HG03175 (cell line): ENCODE measurements around the gene CBFB.

Experiments
- ATAC-seq: cut with Tn5 transposase; IDR thresholded peaks from one replicate; pipeline ENCODE4 v1.9.1; 2021; ENCODE audit warnings: mild to moderate bottlenecking, moderate library complexity; ENCODE audit not compliant: unreplicated experiment

The CBFB gene

DNA sequence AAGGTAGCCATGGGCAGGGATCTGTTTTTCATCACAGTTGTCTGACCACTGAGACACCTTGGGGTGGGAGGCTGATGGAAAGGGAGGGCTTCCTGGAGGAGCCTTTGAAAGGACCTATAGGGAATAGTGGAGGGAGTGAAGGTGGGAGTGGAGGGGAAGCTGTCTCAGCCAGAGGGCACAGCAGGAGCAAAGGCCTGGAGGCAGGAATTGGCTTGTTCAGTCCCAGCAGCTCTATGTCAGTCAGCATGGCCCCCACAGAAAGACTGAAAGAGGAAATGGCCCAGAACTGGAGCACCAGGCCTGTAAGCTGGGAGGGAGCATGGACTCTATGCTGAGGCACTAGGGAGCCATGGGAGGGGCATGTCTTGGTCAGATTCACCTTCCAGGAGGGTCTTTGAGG lies 12.8 kb upstream of the CBFB start:
- ATAC-seq = no peak

DNA sequence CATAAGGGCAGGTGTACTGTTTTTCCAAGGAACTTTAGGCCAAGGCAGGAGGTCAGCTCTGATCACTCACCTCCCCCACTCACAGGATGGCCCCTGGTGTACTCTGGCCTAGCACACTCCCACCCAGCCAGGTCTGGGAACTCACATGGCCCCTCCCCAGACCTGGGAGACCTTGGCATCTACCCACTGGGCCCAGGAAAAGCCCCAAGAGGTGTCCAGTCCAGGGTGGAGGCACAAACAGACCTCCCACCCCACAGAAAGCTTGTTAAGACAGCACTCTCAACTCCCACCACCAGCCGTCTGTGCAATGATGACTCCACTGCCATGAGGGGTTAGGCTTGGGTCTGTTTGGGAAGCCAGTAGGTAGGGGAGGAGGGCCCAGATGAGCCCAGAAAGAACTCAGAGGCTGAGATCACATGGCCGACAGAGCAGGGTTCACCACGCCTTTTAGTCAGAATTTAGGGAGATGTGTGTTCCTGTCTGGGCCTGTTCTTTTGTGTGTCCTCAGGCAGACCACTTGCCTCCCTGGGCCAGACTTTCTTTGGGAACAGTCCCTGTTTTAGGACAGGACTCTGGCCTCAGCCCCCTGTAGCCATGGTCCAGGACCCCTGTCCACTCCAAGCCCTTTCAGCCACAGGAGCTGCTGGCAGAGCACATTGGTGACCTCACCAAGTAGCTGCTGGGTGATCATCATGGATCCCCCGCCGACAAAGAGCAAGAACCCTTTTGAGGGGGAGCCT lies 12.1 kb upstream of the CBFB start:
- ATAC-seq = no peak

DNA sequence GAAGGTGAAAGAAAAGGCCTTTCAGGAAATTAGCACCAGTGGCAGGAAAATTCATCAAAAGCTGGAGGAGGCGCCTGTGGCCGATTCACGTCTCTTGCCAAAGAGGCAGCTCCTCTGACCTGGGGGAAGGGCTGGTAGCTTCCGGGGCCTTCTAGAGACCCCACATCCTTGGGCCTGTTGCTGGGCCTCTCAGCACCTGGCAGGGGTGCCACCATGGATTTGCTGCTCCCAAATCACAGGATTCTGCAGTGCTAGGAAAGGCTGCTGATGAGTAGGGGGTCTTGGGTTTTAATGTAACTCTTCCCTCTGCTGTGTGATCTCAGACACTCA lies 11.6 kb upstream of the CBFB start:
- ATAC-seq = no peak

DNA sequence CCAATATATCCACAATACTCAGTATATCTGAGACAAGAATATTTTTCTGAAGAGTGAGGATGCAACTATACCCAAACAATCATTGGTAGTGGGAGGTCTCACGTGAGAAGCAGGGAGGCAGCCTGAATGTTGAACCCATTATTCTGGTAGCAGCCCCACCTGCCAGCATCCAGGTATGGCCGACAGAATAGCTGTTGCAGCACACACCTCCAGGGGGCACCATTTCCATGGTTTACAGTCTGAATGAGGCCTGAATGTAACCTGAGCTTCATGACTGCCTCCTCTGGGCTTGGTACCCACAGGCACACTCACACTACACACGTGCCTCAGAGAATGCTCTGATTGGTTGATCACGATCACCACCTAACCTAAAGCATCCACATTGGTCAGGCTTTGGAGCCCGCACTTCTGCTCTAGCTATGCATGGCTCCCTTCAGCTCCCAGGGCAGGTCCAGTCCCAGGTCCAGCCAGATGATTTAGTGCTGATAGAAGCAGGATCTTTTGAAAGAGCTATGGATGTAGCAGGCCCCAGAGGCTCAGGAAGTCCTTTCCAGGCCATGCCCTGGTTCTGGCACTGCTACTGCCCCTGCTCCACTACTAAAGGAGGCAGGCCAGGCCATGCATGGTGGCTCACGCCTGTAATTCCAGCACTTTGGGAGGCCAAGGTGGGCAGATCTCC lies 11.0 kb upstream of the CBFB start:
- ATAC-seq = peak; percentile 91

DNA sequence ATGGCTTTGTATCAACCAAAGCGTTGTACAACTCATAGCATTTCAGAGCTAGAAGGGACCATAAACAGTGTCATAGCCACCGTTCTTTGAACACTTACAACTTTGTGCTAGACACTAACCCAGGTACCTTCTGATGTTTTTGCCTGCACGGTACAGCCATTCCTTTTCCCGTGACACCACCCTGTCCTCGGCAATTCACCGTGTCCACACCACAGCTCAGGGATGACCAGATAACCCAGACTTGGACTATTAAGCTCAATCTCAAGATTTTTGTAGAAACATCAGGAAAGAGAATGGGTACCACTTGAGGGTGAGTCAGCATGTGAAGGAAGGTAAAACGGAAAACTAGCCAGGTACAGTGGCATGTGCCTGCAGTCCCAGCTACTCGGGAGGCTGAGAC lies 9.8 kb upstream of the CBFB start:
- no peak for ATAC-seq

DNA sequence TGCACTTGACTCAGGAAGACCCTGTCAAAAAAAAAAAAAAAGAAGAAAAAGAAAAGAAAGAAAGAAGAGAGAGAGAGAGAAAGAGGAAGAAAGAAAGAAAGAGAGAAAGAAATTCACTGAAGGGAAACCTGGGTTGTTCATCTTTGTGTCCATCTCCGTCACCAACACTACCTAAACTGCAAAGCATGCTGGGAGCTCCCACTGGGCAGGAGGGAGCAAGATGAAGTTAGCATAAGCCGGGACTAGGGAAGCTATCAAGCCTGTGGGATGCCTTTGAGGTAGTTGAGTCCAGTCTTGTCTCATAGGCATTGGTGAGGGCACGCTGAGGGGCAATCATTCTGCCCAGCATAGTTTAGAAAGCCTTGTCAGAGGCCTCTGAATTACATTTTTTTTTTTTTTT lies 7.6 kb upstream of the CBFB start:
- ATAC-seq = no peak

DNA sequence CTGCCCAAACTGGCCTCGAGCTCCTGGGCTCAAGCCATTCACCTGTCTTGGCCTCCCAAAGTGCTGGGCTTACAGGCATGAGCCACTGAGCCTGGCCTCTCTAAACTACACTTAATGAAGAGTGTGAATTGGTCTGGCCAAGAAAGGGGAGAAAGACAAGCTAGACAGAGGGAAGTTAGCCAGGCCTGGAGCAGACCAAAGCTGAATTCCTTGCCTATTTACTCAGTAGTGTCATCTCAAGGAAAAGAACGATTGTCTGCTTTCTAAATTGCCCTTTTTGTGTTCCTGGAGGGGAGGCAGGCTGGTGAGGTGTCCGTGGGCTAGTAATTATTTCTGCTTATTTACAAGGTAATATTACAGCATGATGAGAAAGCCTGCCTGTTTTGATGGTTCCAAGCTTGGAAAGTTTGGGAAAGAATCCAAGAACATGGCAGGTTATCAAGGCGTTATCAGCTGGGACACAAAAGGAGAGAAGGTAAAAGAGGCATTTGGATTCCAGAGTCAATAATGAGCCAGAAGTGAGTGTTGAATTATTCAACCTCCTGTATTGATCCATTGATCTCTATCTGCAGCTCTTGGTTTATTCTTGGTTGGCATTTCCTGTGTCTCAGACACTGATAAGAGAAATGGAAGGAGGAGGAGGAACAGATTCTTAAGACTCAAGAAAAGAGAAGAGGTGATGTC lies 6.3 kb upstream of the CBFB start:
- no peak for ATAC-seq

DNA sequence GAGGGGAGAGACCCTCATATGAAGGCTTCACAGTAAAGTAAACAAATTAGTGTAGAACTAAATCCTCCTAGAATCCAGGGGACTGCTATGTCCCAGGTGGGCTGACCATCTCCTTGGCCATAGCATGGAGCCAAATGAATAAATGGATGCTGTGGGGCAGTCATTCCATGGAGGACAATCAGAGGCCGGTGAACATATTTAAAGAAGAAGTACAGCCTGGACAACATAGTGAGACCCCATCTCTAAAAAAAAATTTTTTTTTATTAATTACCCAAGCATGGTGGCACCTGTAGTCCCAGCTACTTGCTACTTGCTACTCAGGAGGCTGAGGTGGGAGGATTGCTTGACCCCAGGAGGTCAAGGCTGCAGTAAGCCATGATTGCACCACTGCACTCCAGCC lies 5.3 kb upstream of the CBFB start:
- ATAC-seq = no peak

DNA sequence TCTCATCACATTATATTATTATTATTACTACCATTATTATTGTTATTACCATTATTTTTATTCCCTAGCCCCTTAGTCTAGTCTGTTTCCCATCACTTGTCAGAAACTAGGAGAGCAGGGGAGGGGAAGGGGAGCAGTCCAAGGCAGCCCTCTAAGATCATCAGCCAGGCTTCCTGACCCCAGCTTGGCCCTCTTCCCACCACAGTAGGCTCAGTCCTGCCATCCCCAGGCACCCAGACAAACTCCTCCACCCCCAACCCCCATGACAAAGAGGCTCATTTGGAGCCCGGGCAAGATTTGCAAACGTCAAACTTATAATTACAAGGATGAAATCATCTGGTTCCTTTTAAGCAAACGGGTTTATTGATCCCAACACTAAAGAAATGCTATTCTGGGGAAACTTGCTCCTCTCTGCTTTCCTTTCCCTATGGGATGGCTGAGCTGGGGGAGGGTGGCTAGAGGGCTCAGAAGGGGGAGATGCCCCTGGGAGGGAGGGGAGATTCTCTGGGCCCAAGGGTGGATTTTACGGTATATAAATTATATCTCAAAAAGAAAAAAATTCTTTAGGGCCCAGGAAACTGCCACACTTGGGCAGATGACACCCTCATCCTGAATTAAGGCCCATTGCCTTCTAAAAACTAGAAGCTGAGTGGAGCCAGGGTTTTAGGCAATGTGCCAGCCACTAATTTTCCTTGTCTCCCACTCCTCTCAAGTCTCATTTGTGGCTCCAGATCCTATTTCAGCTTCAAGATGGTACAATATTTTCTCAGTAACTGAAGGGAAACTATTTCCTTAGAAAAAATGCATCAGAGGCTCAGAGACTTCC lies 4.4 kb upstream of the CBFB start:
- no peak for ATAC-seq

DNA sequence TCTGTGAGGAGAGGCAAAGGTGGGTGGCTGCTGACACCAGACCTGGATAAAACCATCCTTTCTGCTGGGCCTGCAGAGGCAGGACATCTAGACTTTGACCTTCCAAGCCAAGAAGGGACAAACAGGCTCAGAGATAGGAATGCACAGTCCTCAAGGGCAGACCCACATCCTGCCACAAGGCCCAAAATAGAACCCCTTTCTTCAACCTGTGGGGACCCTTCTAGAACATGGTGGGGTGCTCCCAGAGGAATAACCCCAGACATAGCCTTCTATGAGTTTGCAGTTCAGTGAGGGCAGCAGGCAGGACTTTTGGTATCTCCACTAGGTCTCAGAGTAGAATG lies 3.8 kb upstream of the CBFB start:
- ATAC-seq = no peak

DNA sequence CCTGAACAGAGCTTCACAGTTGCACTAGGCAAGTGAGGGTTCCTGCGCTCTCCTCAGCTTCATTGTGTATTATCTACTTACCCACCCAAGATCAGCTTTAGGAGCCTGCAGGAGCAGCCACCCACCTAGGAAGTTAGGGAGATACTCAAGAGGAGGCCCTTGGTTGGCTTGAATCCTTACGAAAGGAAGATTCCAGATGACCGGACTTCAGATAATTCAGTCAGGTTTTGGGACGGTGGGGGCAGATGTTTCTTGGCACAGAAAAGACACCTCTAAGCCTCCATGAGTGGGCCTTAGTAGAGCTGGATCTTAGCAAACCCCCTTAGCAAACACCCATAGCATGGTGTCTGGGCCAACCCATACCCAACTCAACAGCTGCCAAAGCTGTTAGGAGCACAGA lies 2.4 kb upstream of the CBFB start:
- ATAC-seq = no peak

DNA sequence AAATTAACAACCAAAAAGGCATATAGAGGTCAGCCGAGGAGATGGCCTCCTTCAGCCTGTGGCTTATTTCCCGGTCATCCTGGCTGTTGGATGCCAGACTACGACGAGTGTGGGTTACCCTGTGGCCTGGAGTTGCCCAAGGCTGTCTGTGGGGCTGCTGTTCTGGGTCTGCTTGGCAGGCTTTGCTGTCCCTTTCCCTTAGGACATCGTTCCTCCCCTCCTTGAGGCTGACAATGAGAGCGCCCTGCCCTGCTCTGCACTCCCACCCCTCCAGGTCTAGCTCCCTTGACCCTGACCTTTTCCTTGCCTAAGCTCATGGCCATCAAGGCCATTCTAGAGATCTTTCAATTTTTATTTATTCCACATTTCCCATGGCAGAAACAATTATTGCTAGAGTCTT lies 1.9 kb upstream of the CBFB start:
- no peak for ATAC-seq

DNA sequence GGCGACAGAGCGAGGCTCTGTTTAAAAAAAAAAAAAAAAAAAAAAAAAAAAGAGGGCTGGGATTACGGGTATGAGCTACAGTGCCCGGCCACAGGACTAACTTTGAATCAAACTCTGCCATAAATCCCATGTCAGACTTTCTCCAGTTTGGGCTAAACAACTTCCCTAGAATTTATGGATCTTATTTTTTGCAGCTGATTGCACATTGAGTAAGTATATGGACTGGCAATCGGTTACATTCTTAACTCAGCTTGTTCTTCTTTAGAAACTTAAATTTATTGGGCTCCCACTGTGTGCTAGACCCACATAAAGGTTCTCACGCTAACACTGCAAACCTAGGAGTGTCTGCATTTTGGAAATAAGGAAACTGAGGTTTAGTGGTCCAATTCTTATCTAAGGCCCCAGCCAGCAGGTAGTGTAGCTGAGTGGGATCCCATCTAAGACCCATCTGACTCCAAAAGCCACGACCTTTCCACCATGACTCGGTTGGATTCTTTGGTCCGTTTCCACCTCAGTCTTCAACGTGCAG lies 718 bp upstream of the CBFB start:
- no peak for ATAC-seq

DNA sequence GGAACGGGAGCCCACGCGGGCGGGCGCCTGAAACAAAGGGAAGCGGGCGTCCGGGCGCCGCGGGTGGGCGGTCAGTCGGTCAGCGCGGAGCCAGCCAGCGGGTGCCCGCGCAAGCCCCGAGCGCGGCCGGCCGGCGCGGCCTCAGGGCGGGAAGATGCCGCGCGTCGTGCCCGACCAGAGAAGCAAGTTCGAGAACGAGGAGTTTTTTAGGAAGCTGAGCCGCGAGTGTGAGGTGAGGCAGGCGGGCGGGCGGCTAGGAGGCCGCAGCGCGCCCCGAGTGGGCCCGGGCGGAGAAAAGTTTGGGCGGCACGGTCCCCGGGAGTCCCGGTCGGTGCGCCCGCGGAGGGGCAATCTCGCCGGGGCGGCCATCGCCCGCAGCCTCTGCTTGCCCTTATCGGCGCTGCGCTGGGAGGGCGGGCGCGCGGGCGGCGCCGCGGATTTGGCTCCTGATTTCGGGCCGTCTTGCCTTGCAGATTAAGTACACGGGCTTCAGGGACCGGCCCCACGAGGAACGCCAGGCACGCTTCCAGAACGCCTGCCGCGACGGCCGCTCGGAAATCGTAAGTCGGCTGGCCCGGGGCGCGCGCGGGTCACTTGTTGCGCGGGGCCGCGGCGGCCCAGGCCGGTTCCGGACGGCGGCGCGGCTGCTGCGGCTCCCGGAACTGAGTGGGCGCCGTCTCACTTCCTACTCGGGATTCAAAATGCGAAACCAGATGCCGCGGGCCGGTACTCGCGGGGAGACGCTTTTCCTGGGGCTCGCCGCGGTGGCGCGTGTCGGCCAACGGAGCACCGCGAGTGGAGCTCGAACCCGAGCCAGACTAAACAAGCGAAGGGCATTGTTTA lies 526 bp downstream of the CBFB start:
- ATAC-seq = peak; percentile 32

DNA sequence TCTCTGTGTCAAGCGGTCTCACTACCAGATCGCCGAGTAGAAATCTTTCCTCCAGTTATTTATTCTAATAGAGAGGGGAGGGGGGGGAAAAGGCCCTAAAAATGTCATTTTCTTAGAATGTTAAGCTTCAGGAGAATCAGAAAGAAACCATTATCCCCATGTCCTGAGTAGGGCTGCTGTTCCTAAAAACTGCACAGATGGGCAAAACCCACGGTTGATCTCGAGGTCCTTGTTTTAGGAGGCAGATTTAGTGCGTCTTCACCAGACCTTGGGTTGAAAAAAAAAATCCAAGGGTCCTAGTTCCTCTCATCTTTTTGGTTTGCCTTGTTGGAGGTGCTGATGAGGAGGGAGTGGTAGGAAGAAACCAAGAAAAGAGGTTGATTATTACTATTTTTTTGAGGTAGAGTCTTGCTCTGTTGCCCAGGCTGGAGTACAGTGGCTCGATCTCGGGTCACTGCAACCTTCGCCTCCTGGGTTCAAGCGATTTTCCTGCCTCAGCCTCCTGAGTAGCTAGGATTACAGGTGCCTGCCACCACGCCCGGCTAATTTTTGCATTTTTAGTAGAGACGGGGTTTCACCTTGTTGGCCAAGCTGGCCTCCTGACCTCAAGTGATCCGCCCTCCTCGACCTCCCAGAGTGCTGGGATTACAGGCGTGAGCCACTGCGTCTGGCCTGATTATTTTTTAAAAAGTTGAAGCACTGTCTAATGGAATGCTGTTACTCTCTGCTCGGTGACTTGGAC lies 1.4 kb downstream of the CBFB start:
- ATAC-seq = no peak

DNA sequence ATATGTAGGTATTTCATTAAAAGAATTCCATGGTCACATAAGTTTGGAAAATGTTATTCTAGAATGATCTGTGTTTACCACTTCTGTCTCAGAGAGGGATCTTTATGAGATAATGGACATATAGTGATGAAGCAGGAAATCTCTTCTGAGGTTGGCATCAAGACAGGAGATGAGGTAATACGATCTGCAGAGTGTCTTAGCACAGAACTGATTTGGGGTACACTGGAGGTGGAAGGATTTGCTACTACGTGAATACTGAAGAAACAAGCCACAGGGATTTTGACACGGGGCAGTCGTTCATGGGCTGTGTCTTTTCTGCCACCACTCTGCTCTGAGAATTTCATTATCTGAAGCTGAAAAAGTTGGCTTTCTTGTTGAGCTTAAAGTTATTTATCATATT lies 5.5 kb downstream of the CBFB start:
- no peak for ATAC-seq

DNA sequence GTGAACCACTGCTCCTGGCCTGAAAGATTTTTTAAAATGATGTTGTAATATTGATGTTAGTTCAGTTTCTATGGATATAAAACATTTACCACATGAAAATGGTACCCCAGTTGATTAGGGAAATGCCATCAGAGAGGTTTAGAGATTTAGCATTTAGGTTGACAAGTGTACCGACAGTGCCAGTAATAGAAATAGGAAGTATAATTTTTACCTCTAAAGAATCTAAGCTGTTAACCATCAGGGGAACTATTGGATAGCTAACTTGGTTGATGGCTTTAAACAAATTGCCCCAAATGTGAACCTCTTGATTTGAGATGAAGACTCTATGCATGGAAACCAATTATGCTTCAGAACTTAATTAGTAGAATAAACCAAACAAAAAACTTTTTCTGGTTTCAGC lies 6.4 kb downstream of the CBFB start:
- ATAC-seq = no peak

DNA sequence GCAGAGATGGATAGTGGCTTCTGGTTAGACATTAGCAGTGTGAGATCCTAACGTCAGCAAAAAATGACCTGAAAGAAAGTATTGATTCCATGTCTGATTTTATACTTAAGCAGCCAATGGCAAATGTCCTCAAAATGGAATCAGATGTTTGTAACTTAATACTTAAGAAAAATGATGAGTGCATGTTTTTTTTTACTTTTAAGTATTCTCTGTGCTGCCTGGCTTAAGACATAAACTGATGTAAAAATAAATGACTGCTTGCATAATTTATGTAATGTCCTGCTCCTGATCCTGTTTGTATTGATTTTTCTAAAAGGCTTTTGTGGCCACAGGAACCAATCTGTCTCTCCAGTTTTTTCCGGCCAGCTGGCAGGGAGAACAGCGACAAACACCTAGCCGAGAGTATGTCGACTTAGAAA lies 7.4 kb downstream of the CBFB start:
- no peak for ATAC-seq

DNA sequence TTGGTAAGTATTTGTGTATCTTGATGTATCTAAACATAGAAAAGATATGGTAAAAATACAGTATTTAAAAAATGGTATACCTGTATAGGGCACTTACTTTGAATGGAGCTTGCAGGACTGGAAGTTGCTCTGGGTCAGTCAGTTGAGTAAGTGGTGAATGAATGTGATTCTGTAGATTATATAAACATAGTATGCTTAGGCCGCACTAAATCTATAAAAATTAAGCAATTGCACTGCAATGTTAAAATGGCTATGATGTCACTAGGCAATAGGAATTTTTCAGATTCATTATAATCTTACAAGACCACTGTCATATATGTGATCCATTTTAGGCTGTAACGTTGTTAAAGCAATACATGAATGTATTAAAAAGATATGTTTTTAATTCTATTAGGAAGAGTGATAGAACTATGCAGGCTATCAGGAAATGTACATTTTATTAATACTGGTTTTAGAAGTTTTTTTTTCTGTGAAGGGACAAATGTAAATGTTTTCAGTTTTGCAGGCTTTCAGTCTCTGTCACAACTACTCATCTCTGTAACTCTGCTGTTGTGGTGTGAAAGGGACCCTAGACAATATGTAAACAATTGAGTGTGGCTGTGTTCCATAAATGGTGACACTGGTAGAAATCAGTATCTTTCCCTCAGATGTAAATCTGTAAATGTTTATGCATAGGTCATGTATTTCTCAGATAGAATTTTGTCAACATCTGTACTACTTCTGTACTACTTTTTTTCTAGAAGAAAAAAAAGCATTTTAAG lies 10.5 kb downstream of the CBFB start:
- ATAC-seq = peak; percentile 52
